GM13976 (cell line): ENCODE results near the gene IMPDH1.
A peak's percentile ranks its signal among the peaks of the same experiment; 100 is the strongest.

Experiments
- DNase-seq: peaks from one replicate; pipeline ENCODE4 v3.0.0; 2012; ENCODE audit warnings: low spot score
- CTCF ChIP-seq: IDR thresholded peaks from 2 replicates; pipeline ENCODE4 v1.5.1; 2012; ENCODE audit warnings: borderline replicate concordance, mild to moderate bottlenecking; ENCODE audit not compliant: insufficient read depth; ENCODE audit errors: extremely low read depth, missing control alignments, control extremely low read depth
- in situ Hi-C: fragments of 300-500 bp; cut with MboI; formaldehyde crosslinking; loops from one replicate; pipeline ENCODE4 v1.12.0; 2022; ENCODE audit warnings: low sequenced_read_pairs, mixed read lengths, inconsistent platforms; ENCODE audit not compliant: unreplicated experiment

The IMPDH1 gene

GRCh38 chr7:128389618-128390329, 20.0 kb downstream of the IMPDH1 start:
- in situ Hi-C loops = no loop called here
- DNase-seq = no peak
- no peak for TF ChIP-seq CTCF

- in situ Hi-C loops = no loop called here
- TF ChIP-seq CTCF = no peak
- DNase-seq = no peak
Observed at GRCh38 chr7:128389085-128389617, 20.6 kb downstream of the IMPDH1 start.

GRCh38 chr7:128388145-128388485, 21.7 kb downstream of the IMPDH1 start:
- no peak for TF ChIP-seq CTCF
- in situ Hi-C loops = no loop called here
- DNase-seq = no peak

- DNase-seq = peak; percentile 90
- peak; percentile 85 for TF ChIP-seq CTCF
- in situ Hi-C loops = no loop called here
Observed at GRCh38 chr7:128387216-128388144, 22.3 kb downstream of the IMPDH1 start.

- in situ Hi-C loops = no loop called here
- no peak for DNase-seq
- no peak for TF ChIP-seq CTCF
Observed at GRCh38 chr7:128385988-128386925, 23.5 kb downstream of the IMPDH1 start.

GRCh38 chr7:128384726-128385125, 25.1 kb downstream of the IMPDH1 start:
- no peak for DNase-seq
- TF ChIP-seq CTCF = no peak
- in situ Hi-C loops = no loop called here
